ENCODE measurements around the gene APAF1. TPM values are rescaled to one million over a fixed set of nuclear protein-coding genes. Genes with fewer than 3 reads are reported as not detected.

Gene APAF1
- total and polyA plus RNA-seq, 9 of the 15 experiments (the other 6 are each of a cell fraction or from before 2014, with no cell fraction given), result 5.1 to 15.7 (median 9.9) TPM

- no peak for TF ChIP-seq ZNF398 (CRISPR knock-in tag; IDR thresholded peaks at IDR 0.05)
Measured at GRCh38 chr12:98646294-98647090, 1.4 kb downstream of the APAF1 start (continued).

- Histone ChIP-seq H3K9me3 (replicated peaks; ENCODE audit: control insufficient read depth, insufficient read depth, low read depth, low read length) (no peaks in the 10 kb centered on the region), H3K4me3 (no peak overlapping the region), H3K9me1 (ENCODE audit: control insufficient read depth, insufficient read depth, low read length) (no peaks in the 10 kb centered on the region), H3K36me3 (ENCODE audit: control insufficient read depth, insufficient read depth, low read length) (peaks cover 25% of the 10 kb centered on the region), H3K79me2 (ENCODE audit: control insufficient read depth, insufficient read depth, low read length) (peaks cover 5% of the 10 kb centered on the region), H3K4me2 (ENCODE audit: insufficient read depth, low read length) (no peak overlapping the region), H3K9ac (ENCODE audit: insufficient read depth in 1 of 2, low read depth in 2 of 2, low read length in 2 of 2) (no peak overlapping the region), H3K4me1 (replicated peaks in 1 of 2; ENCODE audit: control insufficient read depth in 2 of 2, insufficient read depth in 2 of 2, low read length in 2 of 2) (peaks cover 0 to 6% of the 10 kb centered on the region in 2 experiments; a peak in 2 of 5 replicates), H4K20me1 (replicated peaks; ENCODE audit: control insufficient read depth, insufficient read depth, low read length) (no peaks in the 10 kb centered on the region), H2AFZ (ENCODE audit: low read depth, low read length) (no peak overlapping the region), H3K27me3 (ENCODE audit: control insufficient read depth in 2 of 2, insufficient read depth in 2 of 2, low read length in 2 of 2) (no peaks in the 10 kb centered on the region), H3K27ac (ENCODE audit: extremely low read depth, low read depth, low read length) (no peak overlapping the region)
- CTCF ChIA-PET (ENCODE audit: low intra/inter-chr PET ratio), result no interaction called here
- in situ Hi-C loops (cut with MboI), result no loop called here
- FAIRE-seq, result no peak
- no peak for ATAC-seq
- TF ChIP-seq GATA2 (CRISPR knock-in tag; IDR thresholded peaks at IDR 0.05) (no peak), ZNF384 (IDR thresholded peaks at IDR 0.05; ENCODE audit: low read depth, low read length) (peak; percentile 60), PCBP1 (IDR thresholded peaks at IDR 0.05; ENCODE audit: low read depth, low read length, poor library complexity, severe bottlenecking) (no peak)
- intact Hi-C loops (cut with micrococcal nuclease), result no loop called here
- no TSS peak for BruUV-seq (replicated peaks)
- POLR2A ChIA-PET, result interaction anchor here (0.8 to 2.3 kb wide), 6 partner anchors 10 to 298 kb away, joined by 3 to 12 read pairs (median 4); partner anchors contain the start of gene SLC25A3
- no peak for DNase-seq (ENCODE audit: extremely low read depth in 1 of 4, low spot score in 3 of 4)
Measured at GRCh38 chr12:98651328-98651727, 6.2 kb downstream of the APAF1 start.

Measured in K562 (cell line).